Thyroid gland (tissue), 4 donors: ENCODE measurements around the gene FSIP1.

Experiments
- CTCF ChIP-seq, 6 experiments: fragments of 200-600 bp in 3 of 6; fragments of 450-650 bp in 3 of 6; sonication (generic) in 3 of 6; IDR thresholded peaks; one replicate each; pipeline ENCODE4 v1.5.1; 2016 to 2019; ENCODE audit warnings: antibody characterized with exemption in 6 of 6, mild to moderate bottlenecking in 2 of 6, inconsistent platforms in 1 of 6, moderate library complexity in 1 of 6
- POLR2A ChIP-seq, 2 donors: fragments of 450-650 bp; IDR thresholded peaks; one replicate each; pipeline ENCODE4 v1.6.1; 2017; ENCODE audit warnings: antibody characterized with exemption in 2 of 2, mild to moderate bottlenecking in 2 of 2, moderate library complexity in 1 of 2

- TF ChIP-seq CTCF (IDR thresholded peaks at IDR 0.05) (no peak), POLR2A (IDR thresholded peaks at IDR 0.05) (no peak)
Observed at GRCh38 chr15:39788800-39789565, 6.3 kb upstream of the FSIP1 start.
